ENCODE results near the gene ABCC9. TPM values are rescaled to one million over a fixed set of nuclear protein-coding genes. Genes with fewer than 3 reads are reported as not detected.

The ABCC9 gene
- total RNA-seq, 4 donors from 2014 or later, result 2.4 to 14.9 (median 5.9) TPM

- Histone ChIP-seq H3K9me3 (no peaks in the 10 kb centered on the region), H3K27ac (no peak overlapping the region), H3K4me3 (no peak overlapping the region), H3K4me1 (no peaks in the 10 kb centered on the region), H3K36me3 (no peaks in the 10 kb centered on the region), H3K27me3 (no peaks in the 10 kb centered on the region)
- no peak for TF ChIP-seq CTCF (IDR thresholded peaks at IDR 0.05)
- no peak for TF ChIP-seq POLR2A (IDR thresholded peaks at IDR 0.05)
- no peak for DNase-seq
These were observed 30.1 kb upstream of the ABCC9 start for GRCh38 chr12:21971344-21971743.

- no peaks in the 10 kb centered on the region for H3K27me3 ChIP-seq
- H3K27ac ChIP-seq, result no peak overlapping the region
- no peak for TF ChIP-seq CTCF (IDR thresholded peaks at IDR 0.05)
- no peak for TF ChIP-seq POLR2A (IDR thresholded peaks at IDR 0.05)
- no peaks in the 10 kb centered on the region for H3K4me1 ChIP-seq
- no peak for DNase-seq
- H3K36me3 ChIP-seq, result no peaks in the 10 kb centered on the region
- no peak overlapping the region for H3K4me3 ChIP-seq
- H3K9me3 ChIP-seq, result no peaks in the 10 kb centered on the region
These were observed 21.6 kb upstream of the ABCC9 start for GRCh38 chr12:21962821-21963220.

- H3K4me1 ChIP-seq, result no peaks in the 10 kb centered on the region
- no peaks in the 10 kb centered on the region for H3K9me3 ChIP-seq
- no peak for DNase-seq
- no peaks in the 10 kb centered on the region for H3K27me3 ChIP-seq
- no peak overlapping the region for H3K27ac ChIP-seq
- no peak overlapping the region for H3K4me3 ChIP-seq
- H3K36me3 ChIP-seq, result no peaks in the 10 kb centered on the region
- no peak for TF ChIP-seq POLR2A (IDR thresholded peaks at IDR 0.05)
- TF ChIP-seq CTCF (IDR thresholded peaks at IDR 0.05), result no peak
These were observed 21.0 kb upstream of the ABCC9 start for GRCh38 chr12:21962236-21962635.

GRCh38 chr12:21950649-21951048, 9.4 kb upstream of the ABCC9 start:
- Histone ChIP-seq H3K4me1 (no peaks in the 10 kb centered on the region), H3K4me3 (no peak overlapping the region), H3K27me3 (no peaks in the 10 kb centered on the region), H3K27ac (no peak overlapping the region), H3K9me3 (peaks cover 0 to 5% (median 0%) of the 10 kb centered on the region in 4 donors), H3K36me3 (no peaks in the 10 kb centered on the region)
- DNase-seq, result no peak
- TF ChIP-seq POLR2A (IDR thresholded peaks at IDR 0.05), result no peak
- TF ChIP-seq CTCF (IDR thresholded peaks at IDR 0.05), result no peak

GRCh38 chr12:21949036-21949435, 7.8 kb upstream of the ABCC9 start:
- no peak for TF ChIP-seq POLR2A (IDR thresholded peaks at IDR 0.05)
- no peak for TF ChIP-seq CTCF (IDR thresholded peaks at IDR 0.05)
- H3K4me3 ChIP-seq, result no peak overlapping the region
- peaks cover 0 to 5% (median 0%) of the 10 kb centered on the region in 4 donors for H3K9me3 ChIP-seq
- H3K27me3 ChIP-seq, result no peaks in the 10 kb centered on the region
- DNase-seq, result no peak
- no peaks in the 10 kb centered on the region for H3K36me3 ChIP-seq
- H3K4me1 ChIP-seq, result no peaks in the 10 kb centered on the region
- H3K27ac ChIP-seq, result no peak overlapping the region

GRCh38 chr12:21946983-21947382, 5.8 kb upstream of the ABCC9 start:
- H3K9me3 ChIP-seq, result peaks cover 0 to 5% (median 0%) of the 10 kb centered on the region in 4 donors
- no peak overlapping the region for H3K4me3 ChIP-seq
- no peak overlapping the region for H3K27ac ChIP-seq
- H3K36me3 ChIP-seq, result no peaks in the 10 kb centered on the region
- DNase-seq, result no peak
- peaks cover 0 to 4% (median 0%) of the 10 kb centered on the region in 4 donors for H3K4me1 ChIP-seq
- H3K27me3 ChIP-seq, result peaks cover 0 to 7% of the 10 kb centered on the region in 2 donors
- TF ChIP-seq POLR2A (IDR thresholded peaks at IDR 0.05) (no peak), CTCF (IDR thresholded peaks at IDR 0.05) (no peak)

All from Peyer's patch (tissue), 4 donors.